Right lung (tissue), 10 donors: ENCODE measurements around the gene HMX1. TPM values are rescaled to one million over a fixed set of nuclear protein-coding genes. Genes with fewer than 3 reads are reported as not detected.
A peak's percentile ranks its signal among the peaks of the same experiment; 100 is the strongest.

Experiments
- DNase-seq, 2 donors: peaks; one replicate each; pipeline ENCODE4 v3.0.0-alpha.2; 2013
- long read RNA-seq, 8 donors: transcript quantifications; one replicate each; lab custom pipeline, GENCODE V29; 2026
- polyA plus RNA-seq, 5 donors: library from polyadenylated mRNA; unstranded; fragments of 120-200 nt; gene quantifications; one replicate each; pipeline versions ENCODE4 v1.2.1 to v1.2.3, GENCODE V29; 2013; ENCODE audit warnings: inconsistent platforms in 1 of 5, low replicate concordance in 1 of 5; ENCODE audit not compliant: insufficient read length in 5 of 5, insufficient read depth in 1 of 5

Gene HMX1
- not detected for polyA plus RNA-seq
- long read RNA-seq, donor 1 = 0 reads
- long read RNA-seq, donor 2 = 0 reads
- long read RNA-seq, donor 3 = 0 reads
- long read RNA-seq, donor 4 = 0 reads
- long read RNA-seq, donor 5 = 0 reads
- long read RNA-seq, donor 6 = 0 reads
- long read RNA-seq, donor 7 = 0 reads
- long read RNA-seq, donor 8 = 0 reads

- peak in 1 of 2 donors; percentile 31 for DNase-seq
These were observed at the start of gene HMX1 for GRCh38 chr4:8871417-8872401. Gene HMX1 (minus strand): TSS chr4:8871839. CDS start chr4:8871614, 225 bp downstream.

- no peak for DNase-seq
These were observed 49.3 kb upstream of the HMX1 start for GRCh38 chr4:8920969-8921368.

DNA sequence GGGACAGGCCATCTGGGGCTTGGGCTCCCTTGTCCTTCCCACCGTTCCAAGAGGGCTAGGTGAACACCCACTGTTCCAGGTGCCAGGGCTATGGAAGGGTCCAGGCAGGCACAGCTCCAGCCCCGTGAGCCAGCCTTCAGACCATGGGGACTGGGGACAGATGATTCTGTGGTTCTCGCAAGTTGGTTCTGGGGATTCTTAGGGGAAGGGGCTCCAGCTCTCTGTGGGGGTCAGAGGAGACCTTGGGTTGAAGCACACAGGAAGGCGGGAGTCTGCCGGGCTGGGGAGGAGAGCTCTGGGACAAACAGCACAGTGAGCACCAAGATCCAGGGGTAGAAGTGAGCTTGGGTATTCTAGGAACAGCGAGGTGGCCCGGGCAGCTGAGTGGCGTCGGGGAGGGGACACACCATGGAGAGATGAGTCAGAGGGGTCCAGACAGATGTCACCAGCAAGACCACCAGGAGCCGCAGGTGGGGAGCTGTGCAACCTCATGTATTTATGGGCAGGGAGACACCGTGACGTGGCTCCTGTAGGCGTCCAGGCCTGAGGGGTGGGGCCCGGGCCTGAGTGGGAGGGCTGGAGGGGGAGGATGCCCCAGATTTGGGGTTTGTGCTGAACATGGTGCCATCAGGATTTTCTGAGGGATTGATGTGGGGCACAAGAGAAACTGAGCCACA is 48.8 kb upstream of the HMX1 start:
- DNase-seq = no peak

DNA sequence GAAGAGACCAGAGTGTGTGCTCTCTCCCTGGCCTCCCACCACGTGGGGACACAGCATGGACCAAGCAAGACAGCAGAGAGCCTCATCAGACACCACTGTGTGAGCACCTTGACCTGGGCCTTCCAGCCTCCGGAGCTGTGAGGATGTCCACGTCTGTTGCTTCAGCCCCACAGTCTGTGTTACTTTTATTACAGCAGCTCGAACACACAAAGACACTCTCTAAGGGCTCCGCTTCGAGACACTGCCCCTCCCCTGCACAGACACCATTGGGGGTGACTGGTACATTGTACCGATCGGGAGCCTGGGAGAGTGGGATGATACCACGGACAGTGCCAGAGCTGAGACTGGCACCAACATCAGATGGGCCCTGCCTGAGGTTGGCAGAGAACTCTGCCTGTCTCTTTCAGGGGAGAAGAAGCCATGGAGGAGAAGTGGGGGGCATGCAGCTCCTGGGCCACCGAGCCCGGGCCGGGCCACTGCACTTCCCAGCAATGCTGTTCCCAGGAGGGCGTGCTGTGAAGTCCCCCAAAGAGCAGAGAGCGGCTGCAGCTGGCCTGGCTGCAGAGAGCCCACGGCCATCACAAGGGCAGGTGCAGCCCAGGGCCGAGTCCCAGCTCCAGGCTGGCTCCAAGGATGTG is 48.1 kb upstream of the HMX1 start:
- no peak for DNase-seq

DNA sequence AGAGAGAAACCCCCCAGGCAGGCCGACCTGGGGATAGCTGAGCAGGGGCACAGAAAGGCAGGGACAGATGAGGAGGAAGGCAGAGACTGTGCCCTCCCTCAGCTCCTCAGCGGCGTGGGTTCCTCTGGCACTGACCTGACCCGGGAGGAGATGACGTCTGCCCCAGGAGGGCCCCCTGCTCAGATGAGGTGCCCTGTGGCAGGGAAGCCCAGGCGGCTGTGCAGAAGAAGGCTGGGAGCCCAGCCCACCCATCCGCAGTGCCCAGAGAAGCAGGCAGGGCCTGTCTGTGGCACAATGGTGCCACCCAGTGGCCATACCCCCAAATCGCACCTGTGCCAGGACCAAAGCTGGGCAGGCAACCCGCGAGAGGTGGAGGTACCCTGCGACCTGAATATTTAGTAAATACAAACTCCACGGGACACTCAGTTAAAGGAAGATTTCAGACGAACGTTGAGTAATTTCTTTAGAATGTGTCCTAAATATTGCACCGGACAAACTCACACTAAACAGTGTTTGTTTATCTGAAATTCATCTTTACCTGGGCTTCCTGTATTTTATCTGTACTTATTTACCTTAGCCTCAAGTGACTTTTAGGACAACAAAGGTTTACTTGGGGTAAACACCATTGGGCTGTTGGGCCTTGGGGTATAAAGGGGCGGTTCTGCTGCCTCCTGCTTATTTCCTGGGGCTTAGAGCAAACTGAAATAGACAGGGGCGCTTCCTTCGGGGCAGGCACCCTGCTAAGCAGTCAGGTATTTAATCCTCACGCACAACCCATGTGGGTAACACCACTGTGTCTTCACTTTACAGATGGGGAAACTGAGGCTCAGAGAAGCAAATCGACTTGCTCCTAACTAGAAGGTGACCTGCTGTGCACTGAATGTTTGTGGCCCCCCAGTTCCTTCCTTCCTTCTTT is 46.5 kb upstream of the HMX1 start:
- DNase-seq = peak; percentile 19 to 46

GRCh38 chr4:8917321-8917811 is 45.7 kb upstream of the HMX1 start:
- no peak for DNase-seq

DNA sequence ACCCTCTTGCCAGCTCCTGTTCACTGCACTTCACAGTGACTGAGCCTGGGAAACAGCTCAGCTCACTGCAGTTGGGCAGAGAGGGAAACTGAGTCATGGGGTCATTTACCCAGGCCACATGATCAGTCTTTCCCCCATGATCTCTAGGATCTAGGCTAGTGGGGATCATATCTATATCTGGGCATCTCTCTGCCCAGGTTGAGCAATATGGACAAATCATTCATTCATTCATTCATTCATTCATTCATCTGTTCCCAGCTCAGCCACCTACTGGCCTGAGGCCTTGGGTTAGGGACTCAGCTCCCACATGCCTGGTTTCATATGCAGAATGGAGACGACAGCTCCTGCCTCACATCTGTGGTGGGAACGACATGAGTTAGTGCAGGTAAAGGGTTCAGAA is 45.3 kb upstream of the HMX1 start:
- DNase-seq = no peak

DNA sequence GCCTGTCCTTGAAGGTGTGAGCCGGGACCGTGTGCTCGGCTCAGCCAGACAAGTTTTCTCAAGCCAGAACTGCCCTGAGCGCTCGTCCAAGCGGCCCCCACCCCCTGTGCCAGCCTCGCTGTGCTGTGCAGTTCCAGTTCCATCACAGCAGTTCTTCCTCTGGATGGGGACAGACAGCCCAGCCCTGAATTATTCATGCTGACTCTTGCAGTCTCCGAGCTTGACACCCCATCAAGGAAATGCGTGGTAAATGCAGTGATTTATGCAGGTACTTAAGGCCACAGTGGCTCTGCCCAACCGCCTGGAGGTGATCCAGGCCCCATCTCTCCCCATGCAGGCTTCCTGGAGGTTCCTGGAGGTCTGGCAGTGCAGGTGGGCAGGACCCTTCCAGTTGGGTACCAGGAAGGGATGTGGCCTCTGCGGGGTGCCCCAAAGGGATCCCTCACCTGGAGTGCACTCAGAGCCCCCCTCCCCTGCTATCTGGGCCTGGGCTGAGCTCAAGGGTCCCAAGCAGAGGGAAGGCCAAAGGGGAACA is 44.8 kb upstream of the HMX1 start:
- DNase-seq = no peak

DNA sequence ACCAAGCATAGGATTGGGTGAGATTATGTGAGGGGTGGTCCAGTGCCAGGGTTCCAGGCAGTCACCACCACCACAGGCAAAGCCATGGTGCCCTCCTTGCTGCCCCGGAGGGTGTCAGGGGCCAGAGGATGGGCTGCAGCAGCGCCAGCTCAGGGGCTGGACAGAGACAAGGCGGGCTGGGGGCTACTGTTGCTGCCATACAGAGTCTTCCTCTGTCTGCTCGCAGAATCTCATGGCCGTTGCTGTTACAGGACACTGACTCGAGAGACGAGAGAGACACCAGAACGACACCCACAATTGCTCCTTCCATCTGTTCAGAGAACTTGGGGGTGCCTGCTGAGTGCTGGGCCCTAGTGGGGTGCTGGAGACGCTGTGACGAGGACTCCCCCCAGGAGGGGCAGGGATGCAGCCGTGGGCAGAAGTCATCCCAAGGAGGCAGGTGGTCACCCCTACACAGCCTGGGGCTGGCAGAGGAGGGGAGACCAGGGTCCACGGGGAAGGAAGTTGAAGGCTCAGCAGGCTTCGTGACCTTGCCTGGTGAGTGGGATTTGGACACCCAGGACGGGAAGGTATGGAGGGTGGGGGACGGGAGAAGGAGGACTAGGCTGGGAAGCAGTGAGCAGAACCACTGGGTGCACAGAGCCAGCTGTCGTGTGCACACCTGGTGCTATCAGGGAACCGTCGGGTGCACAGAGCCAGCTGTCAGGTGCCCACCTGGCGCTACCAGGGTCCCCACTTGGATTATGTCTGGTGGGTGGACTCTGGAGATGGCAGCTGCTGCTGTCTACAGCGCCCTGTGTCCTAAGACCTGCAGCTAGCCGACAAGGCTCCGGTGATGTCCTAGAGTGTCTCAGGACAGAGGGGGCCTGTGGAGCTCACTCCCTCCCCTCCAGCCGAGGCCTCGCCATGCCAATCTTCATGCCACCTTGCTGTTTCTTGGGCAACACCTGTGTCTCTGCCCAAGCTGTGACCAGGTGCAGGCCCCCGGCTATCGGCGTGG is 43.9 kb upstream of the HMX1 start:
- DNase-seq = no peak

- DNase-seq = no peak
These were observed 43.0 kb upstream of the HMX1 start for GRCh38 chr4:8914461-8915171.

DNA sequence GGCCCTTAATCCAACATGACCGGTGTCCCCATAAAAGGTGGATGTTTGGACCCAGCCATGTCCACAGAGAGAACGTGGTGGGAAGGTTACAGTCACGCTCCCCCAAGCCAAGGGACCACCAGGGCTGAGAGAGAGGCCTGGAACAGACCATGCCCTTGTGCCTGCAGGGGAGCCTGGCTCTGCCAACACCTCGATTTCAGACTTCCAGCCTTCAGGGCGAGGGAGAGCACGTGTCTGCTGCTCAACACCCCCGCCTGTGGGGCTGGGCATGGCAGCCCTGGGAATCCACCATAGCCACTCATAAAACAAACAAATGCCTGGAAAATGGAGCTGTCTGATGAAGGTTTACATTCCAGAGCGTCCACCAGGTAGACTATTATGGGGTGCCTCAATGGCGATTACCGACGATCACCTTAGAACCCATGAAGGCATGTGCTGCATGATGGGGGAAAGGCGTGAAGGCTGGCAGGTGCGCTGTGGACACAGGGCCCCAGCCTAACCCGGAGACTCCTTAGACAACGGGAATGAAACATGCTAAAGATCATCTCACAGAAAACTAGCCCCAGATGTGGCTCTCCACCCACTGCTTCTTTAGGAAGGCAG is 42.3 kb upstream of the HMX1 start:
- DNase-seq = no peak

- DNase-seq = no peak
These were observed 41.6 kb upstream of the HMX1 start for GRCh38 chr4:8913121-8913857.

DNA sequence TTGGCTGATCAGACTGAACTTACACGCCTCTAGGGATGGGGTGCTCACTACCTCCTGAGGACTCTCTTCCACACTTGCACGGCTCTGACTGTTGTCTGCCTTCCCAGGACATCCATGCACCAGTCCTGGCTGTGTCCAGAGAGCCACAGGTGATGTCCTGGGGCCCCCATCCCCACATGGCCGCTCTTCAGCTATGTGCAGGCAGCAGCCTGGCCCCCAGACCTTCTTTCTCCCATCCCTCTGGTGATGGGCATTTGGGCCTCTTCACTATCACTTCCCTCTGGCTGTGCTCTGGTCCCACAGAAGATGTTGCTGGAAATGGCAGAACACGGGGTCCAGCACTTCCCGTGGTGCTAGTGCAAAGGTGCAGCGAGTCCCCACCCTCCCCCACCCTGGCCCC is 40.9 kb upstream of the HMX1 start:
- no peak for DNase-seq

DNA sequence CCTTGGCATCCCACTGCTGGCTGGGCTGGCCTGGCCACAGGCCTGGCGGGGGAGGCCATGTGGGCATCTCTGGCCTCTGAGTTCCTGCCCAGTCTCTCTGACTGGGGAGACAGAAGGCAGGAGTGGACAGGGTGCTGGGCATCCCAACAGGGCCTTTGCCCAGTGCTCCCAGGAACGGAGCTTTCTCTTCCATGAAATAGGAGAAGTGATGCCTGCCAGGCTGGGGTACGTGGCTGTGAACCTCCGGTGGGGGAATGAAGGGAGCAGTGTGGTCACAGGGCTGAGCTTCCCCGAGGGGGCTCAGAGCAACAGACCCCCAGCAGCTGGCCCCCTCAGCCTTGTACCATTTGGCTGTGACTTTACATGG is 40.4 kb upstream of the HMX1 start:
- no peak for DNase-seq

GRCh38 chr4:8911316-8912088 is 39.9 kb upstream of the HMX1 start:
- no peak for DNase-seq

DNA sequence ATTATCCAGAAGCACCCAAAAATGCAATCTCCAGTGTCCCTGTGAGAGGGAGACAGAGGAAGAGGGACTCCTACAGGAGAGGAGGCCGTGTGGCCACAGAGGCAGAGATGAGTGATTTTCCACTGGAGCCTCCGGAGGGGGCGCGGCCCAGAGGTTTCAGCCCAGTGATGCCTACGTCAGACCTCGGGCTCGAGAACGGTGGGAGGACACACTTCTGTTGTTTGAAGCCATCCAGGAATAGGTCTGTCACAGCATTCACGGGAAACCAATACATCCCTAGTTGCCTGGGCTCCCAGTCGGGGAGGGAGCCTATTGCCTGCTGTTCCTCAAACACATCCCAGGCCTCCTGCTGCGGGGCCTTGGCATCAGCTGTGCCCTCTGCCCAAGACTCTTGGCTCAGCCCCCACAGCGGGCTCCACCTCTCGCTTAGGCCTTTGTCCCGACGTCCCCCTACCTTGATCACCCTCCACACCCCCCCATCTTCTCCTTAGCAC is 39.2 kb upstream of the HMX1 start:
- DNase-seq = no peak
